HepG2 (cell line): ENCODE measurements around the gene NAALADL1. TPM values are rescaled to one million over a fixed set of nuclear protein-coding genes. Genes with fewer than 3 reads are reported as not detected.

Experiments
- ATAC-seq: fragments of 200-7000 bp; cut with Tn5 transposase; 3 replicates; pipeline ENCODE4 v1.9.1; 2020; ENCODE audit warnings: mild to moderate bottlenecking, moderate library complexity
- BruUV-seq: library from RNA; stranded (reverse); fragments of 400-500 nt; replicated peaks from 2 replicates; lab custom pipeline; 2021; lab: Mats Ljungman, UMichigan
- CTCF ChIA-PET: fragments of 300-600 bp; formaldehyde crosslinking; extraction: SDS; loops from one replicate; lab custom pipeline; 2021; ENCODE audit warnings: low total read pairs, inconsistent platforms, low intra/inter-chr PET ratio; lab: Yijun Ruan, JAX
- POLR2A ChIA-PET: fragments of 350-600 bp; sonication (Branson Sonifier 250); formaldehyde crosslinking; loops from one replicate; lab custom pipeline; 2020; ENCODE audit warnings: antibody characterized with exemption, inconsistent platforms; lab: Yijun Ruan, JAX
- DNase-seq: peaks from one replicate; pipeline ENCODE4 v3.0.0-alpha.2; 2015; ENCODE audit warnings: low spot score
- FAIRE-seq: peaks from 3 replicates; lab custom pipeline; 2011; peaks lifted over from hg19 to GRCh38; lab: Jason Lieb, UNC
- H2AFZ ChIP-seq: one replicate; pipeline ENCODE4 v1.6.1; 2011; ENCODE audit warnings: low read length, inconsistent platforms
- H3K27ac ChIP-seq: fragments of 300-600 bp; 3 replicates; pipeline ENCODE4 v1.8.0; 2011; ENCODE audit warnings: mixed run types, mild to moderate bottlenecking, mixed read lengths, low read length, inconsistent platforms; ENCODE audit not compliant: insufficient read depth; ENCODE audit errors: extremely low read length
- H3K27me3 ChIP-seq, 2 experiments: fragments of 200-600 bp in 1 of 2; 2 replicates in 1 of 2; 3 replicates in 1 of 2; pipeline versions ENCODE4 v1.6.0 to v1.8.0; 2011; ENCODE audit warnings: low read length in 2 of 2, mild to moderate bottlenecking in 2 of 2, moderate library complexity in 2 of 2, inconsistent platforms in 1 of 2; ENCODE audit not compliant: insufficient read depth in 2 of 2, control insufficient read depth in 1 of 2
- H3K36me3 ChIP-seq, 2 experiments: fragments of 200-600 bp in 1 of 2; replicated peaks in 1 of 2; 2 replicates in 1 of 2; 3 replicates in 1 of 2; pipeline versions ENCODE4 v1.5.1 to v1.8.0; 2011; ENCODE audit warnings: low read length in 2 of 2, inconsistent platforms in 1 of 2; ENCODE audit not compliant: insufficient read depth in 2 of 2, control insufficient read depth in 1 of 2
- H3K4me1 ChIP-seq: 2 replicates; pipeline ENCODE4 v1.5.1; 2012; ENCODE audit warnings: low read length, inconsistent platforms; ENCODE audit not compliant: insufficient read depth
- H3K4me2 ChIP-seq: 2 replicates; pipeline ENCODE4 v1.6.0; 2011; ENCODE audit warnings: low read depth, low read length, inconsistent platforms
- H3K4me3 ChIP-seq, 3 experiments: fragments of 200-600 bp in 1 of 3; sonication (generic), shearing (Covaris generic) in 1 of 3; replicated peaks in 1 of 3; 2 replicates each; pipeline ENCODE4 v1.5.1; 2011 to 2016; ENCODE audit warnings: low read length in 3 of 3, inconsistent platforms in 2 of 3, low read depth in 2 of 3, mild to moderate bottlenecking in 2 of 3, control low read depth in 1 of 3, mixed read lengths in 1 of 3; ENCODE audit not compliant: insufficient read depth in 1 of 3
- H3K79me2 ChIP-seq: one replicate; pipeline ENCODE4 v1.6.1; 2011; ENCODE audit warnings: low read length, inconsistent platforms; ENCODE audit not compliant: insufficient read depth
- H3K9ac ChIP-seq: 2 replicates; pipeline ENCODE4 v1.6.0; 2011; ENCODE audit warnings: mild to moderate bottlenecking, low read depth, low read length, inconsistent platforms; ENCODE audit not compliant: insufficient read depth
- H3K9me3 ChIP-seq: 2 replicates; pipeline ENCODE4 v1.5.1; 2012; ENCODE audit warnings: mild to moderate bottlenecking, low read length
- H4K20me1 ChIP-seq: 2 replicates; pipeline ENCODE4 v1.6.0; 2011; ENCODE audit warnings: inconsistent platforms, mild to moderate bottlenecking, low read length, moderate library complexity; ENCODE audit not compliant: insufficient read depth
- IKZF4 ChIP-seq: sonication (generic); formaldehyde crosslinking; IDR thresholded peaks from 2 replicates; pipeline ENCODE4 v1.5.1; 2020; ENCODE audit warnings: borderline replicate concordance, mild to moderate bottlenecking, low read depth, missing genetic modification reagents; ENCODE audit errors: not compliant biosample characterization
- ISX ChIP-seq: sonication (generic); formaldehyde crosslinking; conservative IDR thresholded peaks from 2 replicates; pipeline ENCODE4 v1.5.0; 2020; ENCODE audit warnings: missing genetic modification reagents
- JUNB ChIP-seq: sonication (generic); formaldehyde crosslinking; IDR thresholded peaks from 2 replicates; pipeline ENCODE4 v1.8.0; 2022; ENCODE audit warnings: missing genetic modification reagents, mild to moderate bottlenecking, borderline replicate concordance
- KLF13 ChIP-seq: sonication (generic); formaldehyde crosslinking; IDR thresholded peaks from 2 replicates; pipeline ENCODE4 v1.4.0; 2020; ENCODE audit warnings: mild to moderate bottlenecking, missing genetic modification reagents
- MIER2 ChIP-seq: IDR thresholded peaks from 2 replicates; pipeline ENCODE4 v1.6.1; 2016; ENCODE audit warnings: missing biosample characterization, missing genetic modification reagents
- NCOA5 ChIP-seq: sonication (generic); formaldehyde crosslinking; IDR thresholded peaks from 2 replicates; pipeline ENCODE4 v1.4.0; 2020; ENCODE audit warnings: missing genetic modification reagents
- NR2F1 ChIP-seq, 2 experiments: fragments of 450-650 bp in 1 of 2; formaldehyde crosslinking in 1 of 2; IDR thresholded peaks; 2 replicates each; pipeline versions ENCODE4 v1.5.0 to v1.6.1; 2016 to 2020; ENCODE audit warnings: mild to moderate bottlenecking in 1 of 2, missing compliant biosample characterization in 1 of 2, missing genetic modification reagents in 1 of 2, moderate library complexity in 1 of 2
- REST ChIP-seq, 2 experiments: IDR thresholded peaks; 2 replicates each; pipeline ENCODE4 v1.6.1; 2011 to 2012; ENCODE audit warnings: low read length in 2 of 2, borderline replicate concordance in 1 of 2, low read depth in 1 of 2, mild to moderate bottlenecking in 1 of 2, moderate library complexity in 1 of 2
- ZFP36L2 ChIP-seq: sonication (generic); formaldehyde crosslinking; IDR thresholded peaks from 2 replicates; pipeline ENCODE4 v1.4.0; 2020; ENCODE audit warnings: missing genetic modification reagents
- ZNF768 ChIP-seq: sonication (generic); formaldehyde crosslinking; IDR thresholded peaks from 2 replicates; pipeline ENCODE4 v1.4.0; 2020; ENCODE audit warnings: missing genetic modification reagents
- WGBS: methylation state at CpG from one replicate; pipeline ENCODE4 v1.1.6; 2017; ENCODE audit warnings: low lambda C conversion rate; 5-methylcytosine and 5-hydroxymethylcytosine counted together
- in situ Hi-C: cut with HindIII; loops from 2 replicates; pipeline ENCODE4 v1.10.0; 2017; ENCODE audit warnings: low pct_unique_long_range_greater_than_20kb; ENCODE audit not compliant: extremely low pct_ligation_motif_present
- intact Hi-C: fragments of 100-400 bp; cut with micrococcal nuclease; formaldehyde crosslinking; loops from one replicate; pipeline ENCODE4 v1.10.0; 2022; ENCODE audit not compliant: unreplicated experiment
- polyA plus RNA-seq, 8 experiments: library from polyadenylated mRNA; depleted of rRNA in 3 of 8; stranded (reverse) in 7 of 8; unstranded in 1 of 8; fragments of >200 nt; fragmentation: Illumina TruSeq in 4 of 8; extraction: Trizol in 4 of 8; gene quantifications; 2 replicates each; pipeline versions ENCODE4 v1.2.1 to v1.2.3, GENCODE V29; 2011 to 2016; ENCODE audit warnings: low read depth in 4 of 8, missing spikeins in 1 of 8, mixed read lengths in 1 of 8; ENCODE audit not compliant: insufficient read depth in 1 of 8
- total RNA-seq, 5 experiments: library from RNA; depleted of rRNA; stranded (reverse); fragments of >200 nt; fragmentation: Illumina TruSeq; extraction: Trizol; gene quantifications; 2 replicates each; pipeline ENCODE4 v1.2.3, GENCODE V29; 2016; ENCODE audit warnings: low read depth in 1 of 5
- TF ChIP-seq, protein P1 (sequence below): sonication (generic); formaldehyde crosslinking; IDR thresholded peaks from 2 replicates; pipeline ENCODE4 v1.4.0; 2020; ENCODE audit warnings: missing genetic modification reagents, low read depth, mild to moderate bottlenecking, borderline replicate concordance
- TF ChIP-seq, protein P2 (sequence below): sonication (generic); formaldehyde crosslinking; IDR thresholded peaks from 2 replicates; pipeline ENCODE4; 2020; ENCODE audit warnings: missing genetic modification reagents, mild to moderate bottlenecking, borderline replicate concordance
- TF ChIP-seq, protein P3 (sequence below), 2 experiments: sonication (generic) in 1 of 2; formaldehyde crosslinking in 1 of 2; IDR thresholded peaks; 2 replicates each; pipeline versions ENCODE4 v1.5.1 to v1.6.1; 2011 to 2020; ENCODE audit warnings: borderline replicate concordance in 1 of 2, low read depth in 1 of 2, low read length in 1 of 2, mild to moderate bottlenecking in 1 of 2, missing genetic modification reagents in 1 of 2, moderate library complexity in 1 of 2

Gene NAALADL1
- total and polyA plus RNA-seq, 2 of the 13 experiments (the other 11 are each of a cell fraction or from before 2014, with no cell fraction given) = 9.3 to 33.9 TPM

DNA sequence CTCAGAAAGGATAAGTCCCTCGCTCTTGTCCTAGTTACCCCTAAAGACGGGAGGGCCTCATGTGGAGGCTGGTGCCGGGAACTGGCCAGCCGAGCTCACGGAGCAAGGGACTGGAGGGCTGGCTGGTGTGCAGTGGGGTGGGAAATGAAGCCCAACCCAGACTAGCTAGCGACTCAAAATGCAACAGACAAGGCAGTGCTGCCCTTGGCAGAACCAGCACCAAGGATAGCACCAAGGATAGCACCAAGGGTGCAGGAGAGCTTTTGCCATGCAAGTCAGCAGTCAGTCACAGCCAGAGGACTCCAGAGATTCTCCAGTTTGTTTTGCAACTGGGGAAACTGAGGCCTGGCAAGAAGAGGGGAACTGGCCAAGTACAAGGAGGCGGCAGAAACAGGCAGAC lies 55.1 kb downstream of the NAALADL1 start:
- ATAC-seq (no peak), FAIRE-seq (no peak), DNase-seq (no peak)
- H3K27ac ChIP-seq = no peak overlapping the region
- in situ Hi-C loops (no loop called here), intact Hi-C loops (no loop called here)
- 58% methylated on average over 5 of the region's 7 CpGs for WGBS
- H3K9me3 ChIP-seq = no peaks in the 10 kb centered on the region
- H3K4me3 ChIP-seq = no peak overlapping the region
- H3K9ac ChIP-seq = no peak overlapping the region
- H3K36me3 ChIP-seq = no peaks in the 10 kb centered on the region
- no peak overlapping the region for H3K4me2 ChIP-seq
- no TSS peak for BruUV-seq
- no peak overlapping the region for H2AFZ ChIP-seq
- H3K4me1 ChIP-seq = peaks cover 69% of the 10 kb centered on the region
- peaks cover 0 to 6% of the 10 kb centered on the region in 2 experiments; a peak in 2 of 5 replicates for H3K27me3 ChIP-seq
- ChIA-PET CTCF (interaction anchor here (1.2 kb wide), 1 partner anchor 10 kb away, joined by 3 read pairs; the partner anchor contains the start of gene ARL2), POLR2A (interaction anchor here (0.6 to 2.3 kb wide), 2 partner anchors 11 to 162 kb away, joined by 3 to 5 read pairs; partner anchors contain the start of gene ARL2)
- no peaks in the 10 kb centered on the region for H3K79me2 ChIP-seq
- no peaks in the 10 kb centered on the region for H4K20me1 ChIP-seq
- TF ChIP-seq KLF13 (CRISPR knock-in tag) (no peak), ZNF768 (CRISPR knock-in tag) (peak; percentile 43; the same call in 1 of the 2 replicates), ZFP36L2 (CRISPR knock-in tag) (no peak), REST (IDR thresholded peaks at IDR 0.05; ENCODE audit: borderline replicate concordance in 1 of 2, low read depth in 1 of 2, low read length in 2 of 2) (peak; percentile 75 to 93), IKZF4 (CRISPR knock-in tag) (no peak), NCOA5 (CRISPR knock-in tag) (no peak), ISX (CRISPR knock-in tag) (no peak), JUNB (CRISPR knock-in tag) (no peak), NR2F1 (CRISPR knock-in tag; IDR thresholded peaks at IDR 0.05) (no peak), MIER2 (CRISPR knock-in tag) (peak; percentile 94)
- TF ChIP-seq, protein P1, sequence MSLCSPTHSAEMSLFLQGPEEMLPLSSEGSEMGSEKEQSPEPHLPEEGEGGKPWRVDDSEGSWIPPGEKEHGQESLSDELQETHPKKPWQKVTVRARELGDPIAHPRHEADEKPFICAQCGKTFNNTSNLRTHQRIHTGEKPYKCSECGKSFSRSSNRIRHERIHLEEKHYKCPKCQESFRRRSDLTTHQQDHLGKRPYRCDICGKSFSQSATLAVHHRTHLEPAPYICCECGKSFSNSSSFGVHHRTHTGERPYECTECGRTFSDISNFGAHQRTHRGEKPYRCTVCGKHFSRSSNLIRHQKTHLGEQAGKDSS (CRISPR knock-in tag) = no peak
- TF ChIP-seq, protein P2, sequence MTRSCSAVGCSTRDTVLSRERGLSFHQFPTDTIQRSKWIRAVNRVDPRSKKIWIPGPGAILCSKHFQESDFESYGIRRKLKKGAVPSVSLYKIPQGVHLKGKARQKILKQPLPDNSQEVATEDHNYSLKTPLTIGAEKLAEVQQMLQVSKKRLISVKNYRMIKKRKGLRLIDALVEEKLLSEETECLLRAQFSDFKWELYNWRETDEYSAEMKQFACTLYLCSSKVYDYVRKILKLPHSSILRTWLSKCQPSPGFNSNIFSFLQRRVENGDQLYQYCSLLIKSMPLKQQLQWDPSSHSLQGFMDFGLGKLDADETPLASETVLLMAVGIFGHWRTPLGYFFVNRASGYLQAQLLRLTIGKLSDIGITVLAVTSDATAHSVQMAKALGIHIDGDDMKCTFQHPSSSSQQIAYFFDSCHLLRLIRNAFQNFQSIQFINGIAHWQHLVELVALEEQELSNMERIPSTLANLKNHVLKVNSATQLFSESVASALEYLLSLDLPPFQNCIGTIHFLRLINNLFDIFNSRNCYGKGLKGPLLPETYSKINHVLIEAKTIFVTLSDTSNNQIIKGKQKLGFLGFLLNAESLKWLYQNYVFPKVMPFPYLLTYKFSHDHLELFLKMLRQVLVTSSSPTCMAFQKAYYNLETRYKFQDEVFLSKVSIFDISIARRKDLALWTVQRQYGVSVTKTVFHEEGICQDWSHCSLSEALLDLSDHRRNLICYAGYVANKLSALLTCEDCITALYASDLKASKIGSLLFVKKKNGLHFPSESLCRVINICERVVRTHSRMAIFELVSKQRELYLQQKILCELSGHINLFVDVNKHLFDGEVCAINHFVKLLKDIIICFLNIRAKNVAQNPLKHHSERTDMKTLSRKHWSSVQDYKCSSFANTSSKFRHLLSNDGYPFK = no peak
- TF ChIP-seq, protein P3, sequence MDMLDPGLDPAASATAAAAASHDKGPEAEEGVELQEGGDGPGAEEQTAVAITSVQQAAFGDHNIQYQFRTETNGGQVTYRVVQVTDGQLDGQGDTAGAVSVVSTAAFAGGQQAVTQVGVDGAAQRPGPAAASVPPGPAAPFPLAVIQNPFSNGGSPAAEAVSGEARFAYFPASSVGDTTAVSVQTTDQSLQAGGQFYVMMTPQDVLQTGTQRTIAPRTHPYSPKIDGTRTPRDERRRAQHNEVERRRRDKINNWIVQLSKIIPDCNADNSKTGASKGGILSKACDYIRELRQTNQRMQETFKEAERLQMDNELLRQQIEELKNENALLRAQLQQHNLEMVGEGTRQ (IDR thresholded peaks at IDR 0.05; ENCODE audit: low read depth, low read length) = no peak
- TF ChIP-seq, protein P3 (CRISPR knock-in tag; IDR thresholded peaks at IDR 0.05; ENCODE audit: borderline replicate concordance) = no peak
